Upper lobe of left lung (tissue), 4 donors: ENCODE data around the gene SYCP3.

Experiments used
- CTCF ChIP-seq, 6 experiments: fragments of 450-650 bp in 4 of 6; fragments of 200-600 bp in 2 of 6; sonication (generic) in 2 of 6; IDR thresholded peaks; one replicate each; pipeline ENCODE4 v1.5.1; 2016 to 2019; ENCODE audit warnings: antibody characterized with exemption in 6 of 6
- EP300 ChIP-seq, 4 donors: sonication (generic); formaldehyde crosslinking; IDR thresholded peaks; one replicate each; pipeline ENCODE4 v1.5.1; 2017; ENCODE audit warnings: antibody characterized with exemption in 4 of 4, control low read depth in 2 of 4
- POLR2A ChIP-seq, 4 donors: fragments of 450-650 bp; IDR thresholded peaks; one replicate each; pipeline ENCODE4 v1.5.1; 2016 to 2017; ENCODE audit warnings: antibody characterized with exemption in 4 of 4, mild to moderate bottlenecking in 2 of 4

- TF ChIP-seq CTCF (IDR thresholded peaks at IDR 0.05) (no peak), POLR2A (IDR thresholded peaks at IDR 0.05) (no peak), EP300 (IDR thresholded peaks at IDR 0.05) (no peak)
These were observed 58.6 kb downstream of the SYCP3 start for GRCh38 chr12:101680647-101681046.
